ENCODE measurements around the gene AQP2. TPM values are rescaled to one million over a fixed set of nuclear protein-coding genes. Genes with fewer than 3 reads are reported as not detected.

AQP2 gene
- total and polyA plus RNA-seq, 4 donors = not detected

- Histone ChIP-seq H3K9ac (ENCODE audit: low read depth in 1 of 2, low read length in 2 of 2) (no peak overlapping the region), H3K36me3 (ENCODE audit: control insufficient read depth in 4 of 4, insufficient read depth in 3 of 4, low read depth in 1 of 4, low read length in 3 of 4) (no peaks in the 10 kb centered on the region), H3K9me3 (ENCODE audit: control insufficient read depth in 4 of 4, low read length in 3 of 4) (no peaks in the 10 kb centered on the region), H3K4me3 (ENCODE audit: low read depth in 1 of 3, low read length in 3 of 3) (no peak overlapping the region), H3K27me3 (ENCODE audit: control insufficient read depth in 4 of 4, insufficient read depth in 4 of 4, low read length in 3 of 4) (no peaks in the 10 kb centered on the region), H3K4me1 (ENCODE audit: control insufficient read depth in 4 of 4, insufficient read depth in 4 of 4, low read length in 3 of 4) (peaks cover 0 to 3% (median 0%) of the 10 kb centered on the region in 4 donors), H3K27ac (ENCODE audit: low read depth in 1 of 2, low read length in 2 of 2) (no peak overlapping the region)
- DNase-seq (ENCODE audit: low spot score) = no peak
- TF ChIP-seq RXRA (IDR thresholded peaks at IDR 0.05) (no peak), NR2F2 (IDR thresholded peaks at IDR 0.05) (no peak), CTCF (IDR thresholded peaks at IDR 0.05; ENCODE audit: low read depth, low read length, missing input control) (no peak), REST (IDR thresholded peaks at IDR 0.05) (no peak), JUND (IDR thresholded peaks at IDR 0.05) (no peak), EGR1 (IDR thresholded peaks at IDR 0.05; ENCODE audit: low read depth in 2 of 2) (no peak), HNF4G (IDR thresholded peaks at IDR 0.05) (no peak), FOXA1 (IDR thresholded peaks at IDR 0.05) (no peak), HNF4A (conservative IDR thresholded peaks at IDR 0.05) (no peak), GABPA (IDR thresholded peaks at IDR 0.05 in 1 of 2, conservative IDR thresholded peaks at IDR 0.05 in 1 of 2) (no peak), FOXA2 (IDR thresholded peaks at IDR 0.05) (no peak), ZBTB33 (IDR thresholded peaks at IDR 0.05) (no peak), YY1 (IDR thresholded peaks at IDR 0.05) (no peak), ATF3 (IDR thresholded peaks at IDR 0.05) (no peak), SP1 (IDR thresholded peaks at IDR 0.05) (no peak), MAX (IDR thresholded peaks at IDR 0.05) (no peak)
- WGBS = 90% methylated on average over 13 of the region's 13 CpGs
These were observed 8.7 kb upstream of the AQP2 start for GRCh38 chr12:49941556-49942511.

All from liver (tissue), 9 donors.